IMR-90 (cell line): ENCODE data around the gene SLC25A38.

Experiments used
- CTCF ChIP-seq: conservative IDR thresholded peaks from 2 replicates; pipeline ENCODE4 v1.5.1; 2012; ENCODE audit warnings: mild to moderate bottlenecking, low read depth, low read length, improper control_type of control experiment
- RAD21 ChIP-seq: IDR thresholded peaks from 2 replicates; pipeline ENCODE4 v1.6.1; 2012; ENCODE audit warnings: low read length, improper control_type of control experiment

- TF ChIP-seq CTCF: no peak
- TF ChIP-seq RAD21: no peak
These were observed 3.1 kb downstream of the SLC25A38 start for GRCh38 chr3:39386318-39386717.
